Astrocyte of the spinal cord (primary cell): ENCODE results near the gene TRMT44.
A peak's percentile ranks its signal among the peaks of the same experiment; 100 is the strongest.
"Not testable (repeated sequence)": the region's sequence is repeated elsewhere in the genome, so short reads cannot be mapped to it uniquely, and the experiment has no call there.

Experiments
- DNase-seq: peaks from one replicate; pipeline ENCODE4 v3.0.0; 2011; ENCODE audit warnings: low read depth, low spot score
- H3K4me3 ChIP-seq: 2 replicates; pipeline ENCODE4 v1.5.1; 2011; ENCODE audit warnings: low read depth, mild to moderate bottlenecking, low read length, moderate library complexity
- in situ Hi-C: cut with HindIII; loops from 2 replicates; pipeline ENCODE4 v1.10.0; 2017; ENCODE audit warnings: low sequenced_read_pairs
- TF ChIP-seq, protein P1 (sequence below): IDR thresholded peaks from 2 replicates; pipeline ENCODE4 v1.5.1; 2012; ENCODE audit warnings: low read depth, mild to moderate bottlenecking, low read length, inconsistent platforms

TRMT44 gene

DNA sequence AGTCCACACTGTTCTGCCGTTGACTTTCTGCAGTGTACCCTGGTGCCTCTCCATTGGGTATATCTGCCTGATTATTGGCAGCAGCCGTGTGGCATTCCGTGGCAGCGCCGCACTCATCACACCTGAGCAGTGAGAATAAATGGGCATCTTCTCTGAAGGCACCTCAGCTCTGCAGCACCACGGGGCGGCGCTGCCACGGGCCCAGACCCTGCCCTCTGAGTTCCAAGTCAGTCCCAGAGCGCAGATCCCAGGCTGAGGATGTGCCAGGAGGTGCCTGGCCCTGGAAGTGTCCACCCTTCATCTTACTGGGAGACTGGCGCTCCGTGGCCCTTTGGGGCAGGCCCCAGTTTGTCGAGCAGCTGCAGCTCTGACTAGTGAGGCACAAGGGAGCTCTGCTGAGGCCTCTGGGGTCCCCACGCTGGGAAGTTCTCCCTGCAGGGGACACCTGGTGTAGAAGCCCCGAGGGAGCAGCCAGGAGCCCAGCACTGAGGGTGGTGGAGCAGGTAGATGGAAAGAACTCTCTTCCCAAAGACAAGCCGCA is 36.6 kb downstream of the TRMT44 start:
- no peak for DNase-seq
- TF ChIP-seq, protein P1, sequence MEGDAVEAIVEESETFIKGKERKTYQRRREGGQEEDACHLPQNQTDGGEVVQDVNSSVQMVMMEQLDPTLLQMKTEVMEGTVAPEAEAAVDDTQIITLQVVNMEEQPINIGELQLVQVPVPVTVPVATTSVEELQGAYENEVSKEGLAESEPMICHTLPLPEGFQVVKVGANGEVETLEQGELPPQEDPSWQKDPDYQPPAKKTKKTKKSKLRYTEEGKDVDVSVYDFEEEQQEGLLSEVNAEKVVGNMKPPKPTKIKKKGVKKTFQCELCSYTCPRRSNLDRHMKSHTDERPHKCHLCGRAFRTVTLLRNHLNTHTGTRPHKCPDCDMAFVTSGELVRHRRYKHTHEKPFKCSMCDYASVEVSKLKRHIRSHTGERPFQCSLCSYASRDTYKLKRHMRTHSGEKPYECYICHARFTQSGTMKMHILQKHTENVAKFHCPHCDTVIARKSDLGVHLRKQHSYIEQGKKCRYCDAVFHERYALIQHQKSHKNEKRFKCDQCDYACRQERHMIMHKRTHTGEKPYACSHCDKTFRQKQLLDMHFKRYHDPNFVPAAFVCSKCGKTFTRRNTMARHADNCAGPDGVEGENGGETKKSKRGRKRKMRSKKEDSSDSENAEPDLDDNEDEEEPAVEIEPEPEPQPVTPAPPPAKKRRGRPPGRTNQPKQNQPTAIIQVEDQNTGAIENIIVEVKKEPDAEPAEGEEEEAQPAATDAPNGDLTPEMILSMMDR, result no peak
- in situ Hi-C loops, result no loop called here
- no peak overlapping the region for H3K4me3 ChIP-seq

DNA sequence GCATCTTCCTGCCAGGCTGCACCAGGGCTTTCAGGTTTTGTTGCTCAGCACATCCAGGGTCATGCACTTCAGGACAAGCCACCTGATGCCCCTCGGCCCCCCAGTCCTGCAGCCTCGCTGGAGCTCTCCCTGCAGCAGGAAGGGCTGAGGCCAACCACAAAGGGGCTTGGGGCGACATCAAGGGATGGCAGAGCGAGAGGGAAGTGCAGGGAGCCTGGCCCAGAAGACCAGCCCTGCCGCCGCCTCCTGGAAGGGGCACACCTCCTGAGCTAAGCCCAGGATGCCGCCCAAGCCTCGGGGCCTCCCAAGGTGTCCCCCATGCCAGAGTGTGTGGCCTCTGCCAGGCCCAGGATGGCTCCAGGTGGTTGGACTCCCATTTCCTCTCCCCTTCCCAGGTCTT is 37.1 kb downstream of the TRMT44 start:
- TF ChIP-seq, protein P1, result no peak
- in situ Hi-C loops, result no loop called here
- H3K4me3 ChIP-seq, result no peak overlapping the region
- DNase-seq, result no peak

DNA sequence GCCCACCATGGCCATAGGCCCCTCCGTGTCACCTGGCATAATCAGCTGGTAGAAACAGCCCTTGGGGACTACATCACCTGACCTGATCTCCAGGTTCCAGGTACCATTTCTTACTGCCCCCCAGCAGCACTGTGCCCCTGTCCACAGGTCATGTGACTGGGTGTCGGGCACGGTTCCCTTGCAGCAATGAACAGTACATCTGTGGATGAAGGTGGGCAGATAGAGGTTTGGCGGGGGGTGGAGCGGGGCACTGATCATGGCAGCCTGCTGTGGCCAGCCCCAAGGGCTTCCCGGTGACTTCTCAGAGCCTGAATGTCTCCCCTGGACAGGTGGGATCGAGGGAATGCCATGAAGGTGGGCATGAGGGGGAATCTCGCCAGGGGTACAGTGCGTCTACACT is 37.8 kb downstream of the TRMT44 start:
- in situ Hi-C loops, result no loop called here
- no peak for DNase-seq
- no peak overlapping the region for H3K4me3 ChIP-seq
- TF ChIP-seq, protein P1, result no peak

DNA sequence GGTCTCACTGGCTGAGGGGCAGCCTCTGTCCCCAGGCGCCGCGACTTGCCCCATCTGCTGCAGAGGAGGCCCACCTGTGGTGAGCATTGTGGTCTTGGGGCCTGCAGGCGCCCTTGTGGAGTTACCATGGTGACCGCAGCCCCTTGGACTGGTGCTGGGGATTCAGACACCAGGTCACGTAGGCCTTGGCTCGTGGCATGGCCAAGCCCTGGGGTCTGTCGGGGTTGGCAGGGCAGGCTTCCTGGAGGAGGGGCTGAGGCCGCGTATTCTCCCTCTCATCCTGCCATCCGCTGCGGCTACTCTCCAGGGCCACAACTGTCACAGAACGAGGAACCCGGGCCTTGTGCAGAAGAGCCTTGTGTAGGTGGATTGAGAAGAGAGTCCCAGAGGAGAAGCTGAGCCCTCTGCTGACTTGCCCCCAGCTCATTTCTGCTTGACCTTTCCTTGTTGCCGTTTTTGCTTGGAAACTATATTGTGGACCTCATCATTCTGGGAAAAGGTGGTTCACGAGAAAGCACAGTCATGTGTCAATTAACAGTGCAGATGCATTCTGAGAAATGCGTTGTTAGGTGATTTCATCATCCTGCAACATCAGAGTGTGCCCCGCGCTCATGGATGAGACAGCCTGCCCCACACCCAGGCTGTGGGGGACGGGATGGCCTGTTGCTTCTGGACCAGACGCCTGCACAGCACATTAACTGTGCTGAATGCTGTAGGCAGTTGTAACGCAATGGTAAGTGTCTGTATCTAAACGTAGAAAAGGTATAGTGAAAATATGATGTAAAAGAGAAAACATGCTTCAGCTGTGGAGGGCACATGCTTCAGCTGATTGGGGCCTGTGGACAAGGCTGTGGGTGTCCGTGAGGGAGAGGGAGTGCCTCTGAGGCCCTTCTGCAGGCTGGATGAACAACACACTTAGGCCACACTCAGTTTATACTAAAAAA is 38.5 kb downstream of the TRMT44 start:
- in situ Hi-C loops, result no loop called here
- DNase-seq, result peak; percentile 41
- H3K4me3 ChIP-seq, result no peak overlapping the region
- TF ChIP-seq, protein P1, result no peak

DNA sequence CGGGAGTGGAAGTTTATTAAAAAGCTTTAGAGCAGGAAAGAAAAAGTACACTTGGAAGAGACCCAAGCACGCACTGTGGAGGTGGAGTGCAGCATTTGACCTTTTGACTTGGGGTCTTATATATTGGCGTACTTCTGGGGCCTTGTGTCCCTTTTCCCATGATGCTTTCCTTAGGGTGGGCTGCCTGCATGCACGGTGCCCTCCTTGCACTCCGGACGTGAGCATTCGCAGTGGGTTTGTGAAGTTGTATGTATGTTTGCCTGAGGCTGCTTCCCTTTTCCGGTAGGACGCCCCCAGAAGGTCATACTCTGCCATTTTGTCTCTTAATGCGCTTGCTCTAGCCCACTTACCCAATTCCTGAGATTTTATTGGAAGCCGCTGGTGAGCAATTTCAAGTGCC is 39.6 kb downstream of the TRMT44 start:
- H3K4me3 ChIP-seq, result no peak overlapping the region
- in situ Hi-C loops, result no loop called here
- TF ChIP-seq, protein P1, result no peak
- no peak for DNase-seq

DNA sequence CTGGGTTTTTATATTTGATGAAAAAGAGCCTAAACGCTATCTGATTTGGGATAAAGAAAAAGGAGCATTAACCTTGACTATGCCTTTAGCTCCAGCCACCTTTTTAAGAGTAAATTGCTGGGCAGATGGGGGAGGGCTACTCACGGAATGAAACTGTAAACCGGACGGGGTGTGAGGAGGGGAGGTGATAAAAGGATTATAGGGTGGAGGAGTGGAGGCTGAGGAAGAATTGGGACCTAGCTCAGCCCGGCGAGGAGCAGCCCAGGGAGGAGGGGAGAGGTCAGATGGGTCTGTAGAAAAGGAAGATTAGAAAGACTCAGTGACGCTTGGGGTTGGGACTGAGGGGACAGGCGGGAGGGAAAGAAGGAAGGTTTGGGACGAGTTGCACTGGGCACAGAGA is 46.1 kb downstream of the TRMT44 start:
- DNase-seq, in situ Hi-C loops, H3K4me3 ChIP-seq: not testable (repeated sequence)

DNA sequence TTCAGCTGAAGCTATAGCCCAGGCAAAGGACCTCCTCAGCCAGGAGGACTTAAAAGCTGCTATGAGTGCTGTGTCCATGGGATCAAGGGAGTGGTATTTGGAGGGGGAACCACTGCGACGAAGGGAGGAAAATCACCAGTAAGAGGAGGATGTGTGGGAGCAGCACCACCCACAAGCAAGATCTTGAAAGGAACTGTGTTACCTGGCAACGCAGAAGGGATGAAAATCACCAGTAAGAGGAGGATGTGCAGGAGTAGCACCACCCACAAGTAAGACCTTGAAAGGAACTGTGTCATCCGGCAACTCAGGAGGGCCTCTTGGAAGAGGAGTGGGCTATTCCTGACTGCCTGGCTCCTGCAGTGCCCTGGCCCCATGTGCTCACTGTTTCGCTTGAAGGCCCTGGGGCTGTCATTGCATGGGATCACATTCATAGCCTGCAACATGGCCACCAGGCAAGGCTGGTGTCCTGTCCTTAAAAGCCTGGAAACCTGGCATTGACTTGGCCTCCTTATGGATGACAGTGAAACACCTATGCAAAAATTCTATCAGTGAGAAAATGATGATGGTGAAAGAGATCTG is 48.3 kb downstream of the TRMT44 start:
- no peak for DNase-seq
- H3K4me3 ChIP-seq, result no peak overlapping the region
- TF ChIP-seq, protein P1, result no peak
- in situ Hi-C loops, result no loop called here

DNA sequence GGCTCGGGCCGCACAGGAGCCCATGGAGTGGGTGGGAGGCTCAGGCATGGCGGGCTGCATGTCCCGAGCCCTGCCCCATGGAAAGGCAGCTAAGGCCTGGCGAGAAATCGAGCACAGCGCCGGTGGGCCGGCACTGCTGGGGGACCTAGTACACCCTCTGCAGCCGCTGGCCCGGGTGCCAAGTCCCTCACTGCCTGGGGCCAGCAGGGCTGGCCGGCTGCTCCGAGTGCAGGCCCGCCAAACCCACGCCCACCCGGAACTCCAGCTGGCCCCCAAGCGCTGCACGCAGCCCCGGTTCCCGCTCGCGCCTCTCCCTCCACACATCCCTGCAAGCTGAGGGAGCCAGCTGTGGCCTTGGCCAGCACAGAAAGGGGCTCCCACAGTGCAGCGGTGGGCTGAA is 50.9 kb downstream of the TRMT44 start:
- in situ Hi-C loops, DNase-seq, H3K4me3 ChIP-seq: not testable (repeated sequence)
